T-helper 22 cell (primary cell): Measurements from ENCODE around the gene QTRT2.

ENCODE experiments used
- DNase-seq: peaks from one replicate; pipeline ENCODE4 v3.0.0-alpha.2; 2020; ENCODE audit warnings: low read depth

QTRT2 gene

GRCh38 chr3:114079761-114080160, 23.2 kb downstream of the QTRT2 start:
- DNase-seq: no peak

GRCh38 chr3:114080201-114080600, 23.7 kb downstream of the QTRT2 start:
- no peak for DNase-seq

GRCh38 chr3:114081037-114081436, 24.5 kb downstream of the QTRT2 start:
- DNase-seq: no peak

- DNase-seq: no peak
Observed at GRCh38 chr3:114083112-114083511, 26.6 kb downstream of the QTRT2 start.

GRCh38 chr3:114086356-114086755, 29.8 kb downstream of the QTRT2 start:
- DNase-seq: no peak

GRCh38 chr3:114089675-114090074, 33.1 kb downstream of the QTRT2 start:
- DNase-seq: no peak

GRCh38 chr3:114092151-114093015, 35.8 kb downstream of the QTRT2 start:
- DNase-seq: no peak

- no peak for DNase-seq
Observed at GRCh38 chr3:114093016-114093380, 36.5 kb downstream of the QTRT2 start.

- DNase-seq: no peak
Observed at GRCh38 chr3:114093596-114093995, 37.1 kb downstream of the QTRT2 start.

- no peak for DNase-seq
Observed at GRCh38 chr3:114095796-114096195, 39.3 kb downstream of the QTRT2 start.

- no peak for DNase-seq
Observed at GRCh38 chr3:114101101-114101500, 44.6 kb downstream of the QTRT2 start.

- DNase-seq: no peak
Observed at GRCh38 chr3:114103181-114103580, 46.6 kb downstream of the QTRT2 start.

GRCh38 chr3:114103858-114104257, 47.3 kb downstream of the QTRT2 start:
- no peak for DNase-seq

GRCh38 chr3:114104414-114104813, 47.9 kb downstream of the QTRT2 start:
- no peak for DNase-seq

- no peak for DNase-seq
Observed at GRCh38 chr3:114108137-114108536, 51.6 kb downstream of the QTRT2 start.

GRCh38 chr3:114110439-114110838, 53.9 kb downstream of the QTRT2 start:
- DNase-seq: no peak

GRCh38 chr3:114111060-114111770, 54.7 kb downstream of the QTRT2 start:
- DNase-seq: no peak

- DNase-seq: no peak
Observed at GRCh38 chr3:114112696-114113095, 56.2 kb downstream of the QTRT2 start.

GRCh38 chr3:114114719-114115118, 58.2 kb downstream of the QTRT2 start:
- DNase-seq: no peak

- DNase-seq: no peak
Observed at GRCh38 chr3:114115143-114115542, 58.6 kb downstream of the QTRT2 start.

GRCh38 chr3:114119776-114120175, 63.2 kb downstream of the QTRT2 start:
- DNase-seq: no peak

- DNase-seq: no peak
Observed at GRCh38 chr3:114120211-114120610, 63.7 kb downstream of the QTRT2 start.

- no peak for DNase-seq
Observed at GRCh38 chr3:114122027-114122709, 65.6 kb downstream of the QTRT2 start.
